HUES48 (cell line): ENCODE results near the gene GOPC.
"Not testable (repeated sequence)": the region's sequence is repeated elsewhere in the genome, so short reads cannot be mapped to it uniquely, and the experiment has no call there.

Experiments used
- H3K27ac ChIP-seq: one replicate; pipeline ENCODE4 v1.7.0; 2013; ENCODE audit warnings: low read depth, low read length, inconsistent platforms
- H3K27me3 ChIP-seq: 2 replicates; pipeline ENCODE4 v1.6.1; 2013; ENCODE audit warnings: mild to moderate bottlenecking, low read length; ENCODE audit not compliant: control insufficient read depth, insufficient read depth
- H3K36me3 ChIP-seq: 2 replicates; pipeline ENCODE4 v1.6.1; 2013; ENCODE audit warnings: low read length; ENCODE audit not compliant: control insufficient read depth, insufficient read depth
- H3K4me1 ChIP-seq: 2 replicates; pipeline ENCODE4 v1.6.1; 2013; ENCODE audit warnings: mild to moderate bottlenecking, low read length; ENCODE audit not compliant: control insufficient read depth, insufficient read depth
- H3K4me3 ChIP-seq: 2 replicates; pipeline ENCODE4 v1.5.1; 2013; ENCODE audit warnings: mild to moderate bottlenecking, low read depth, low read length
- H3K9ac ChIP-seq: 2 replicates; pipeline ENCODE4 v1.6.1; 2013; ENCODE audit warnings: mild to moderate bottlenecking, low read depth, low read length, moderate library complexity
- H3K9me3 ChIP-seq: 2 replicates; pipeline ENCODE4 v1.6.1; 2013; ENCODE audit warnings: low read length; ENCODE audit not compliant: control insufficient read depth, insufficient read depth

Gene GOPC

DNA sequence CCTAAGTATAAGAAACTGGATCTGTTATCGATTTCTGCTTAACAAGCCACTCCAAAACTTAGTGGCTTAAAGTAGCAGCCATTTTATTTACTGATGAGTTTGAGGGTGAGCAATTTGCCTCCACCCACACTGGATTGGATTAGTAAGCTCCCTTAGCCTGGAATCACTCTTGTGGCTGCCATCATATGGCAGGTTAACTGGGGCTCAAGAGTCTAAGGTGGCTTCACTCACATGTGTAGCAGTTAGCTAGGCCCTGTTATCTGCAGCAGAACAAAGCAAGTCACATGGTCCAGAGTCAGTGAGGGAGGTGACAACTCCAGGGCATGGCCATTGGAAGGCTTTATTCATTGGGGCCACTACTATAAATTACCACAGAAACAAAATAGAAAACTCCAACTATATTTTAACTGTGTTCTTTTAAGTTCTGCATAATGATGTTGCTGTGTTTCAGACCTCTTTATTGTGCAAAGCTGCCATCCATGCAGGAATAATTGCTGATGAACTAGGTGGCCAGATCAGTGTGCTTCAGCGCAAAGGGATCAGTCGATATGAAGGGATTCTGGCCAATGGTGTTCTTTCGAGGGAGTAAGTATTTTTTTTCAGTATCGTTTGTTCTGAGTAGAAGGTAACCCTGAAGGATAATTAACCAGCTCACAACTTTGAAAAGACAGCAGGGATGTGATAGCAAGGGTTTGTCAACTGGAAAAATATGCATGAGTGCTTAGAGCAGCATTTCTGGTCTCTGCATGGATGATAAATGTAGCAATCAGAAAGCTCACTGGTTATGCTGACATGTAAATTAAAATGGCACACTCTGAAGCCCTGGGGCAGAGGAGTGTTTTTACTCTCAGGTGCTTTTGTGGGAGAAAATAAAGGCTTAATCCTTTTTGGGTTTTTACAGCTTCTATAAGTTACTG is 70.2 kb downstream of the GOPC start:
- H3K36me3 ChIP-seq: no peaks in the 10 kb centered on the region
- H3K4me1 ChIP-seq: no peaks in the 10 kb centered on the region; the same call in 1 of the 2 replicates
- H3K9ac ChIP-seq: no peak overlapping the region
- no peaks in the 10 kb centered on the region for H3K9me3 ChIP-seq
- no peak overlapping the region for H3K27ac ChIP-seq
- no peak overlapping the region for H3K4me3 ChIP-seq
- H3K27me3 ChIP-seq: no peaks in the 10 kb centered on the region

- Histone ChIP-seq H3K4me3 (no peak overlapping the region), H3K27ac (no peak overlapping the region), H3K27me3 (no peaks in the 10 kb centered on the region), H3K9ac (no peak overlapping the region), H3K9me3 (no peaks in the 10 kb centered on the region), H3K36me3 (no peaks in the 10 kb centered on the region), H3K4me1 (no peaks in the 10 kb centered on the region; the same call in 1 of the 2 replicates)
Measured at GRCh38 chr6:117531346-117531745, 71.0 kb downstream of the GOPC start.

DNA sequence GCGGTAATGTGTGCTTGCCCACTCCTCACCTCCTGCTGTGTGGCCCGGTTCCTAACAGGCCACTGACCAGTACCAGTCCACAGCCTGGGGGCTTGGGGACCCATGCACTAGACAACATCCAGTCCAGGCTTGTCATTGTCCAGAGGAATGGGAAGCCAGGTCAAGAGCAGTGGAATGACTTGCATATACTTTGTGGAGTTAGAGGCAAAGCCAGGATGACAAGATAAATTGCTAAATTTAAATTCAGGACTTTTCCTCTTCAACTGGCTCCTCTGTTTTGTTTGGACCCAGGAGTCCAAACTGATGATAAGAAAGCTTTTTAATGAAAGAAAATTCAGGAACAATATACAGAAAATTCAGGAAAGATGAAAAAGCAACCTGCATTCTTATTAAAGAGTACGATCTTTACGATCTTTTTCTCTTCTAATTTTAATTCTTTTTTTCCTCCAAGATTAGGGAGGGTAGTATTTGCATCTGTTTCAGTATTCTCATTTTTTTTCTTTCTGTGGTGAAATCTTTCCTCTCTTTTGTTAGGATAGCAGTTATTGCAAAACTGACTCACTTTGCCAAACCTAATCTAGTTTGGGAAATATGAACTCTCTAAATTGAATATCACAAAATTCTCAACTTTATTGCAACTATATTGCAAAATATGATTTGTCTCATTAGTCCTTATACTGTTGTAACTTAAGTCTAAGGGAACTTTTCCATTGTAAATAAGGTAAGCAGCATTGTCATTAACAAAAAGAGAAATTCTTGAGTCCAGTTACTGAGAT is 71.7 kb downstream of the GOPC start:
- Histone ChIP-seq H3K4me1 (peaks cover 3% of the 10 kb centered on the region; the same call in 1 of the 2 replicates), H3K4me3 (no peak overlapping the region), H3K9me3 (no peaks in the 10 kb centered on the region), H3K36me3 (no peaks in the 10 kb centered on the region), H3K27ac (no peak overlapping the region), H3K9ac (no peak overlapping the region), H3K27me3 (no peaks in the 10 kb centered on the region)

DNA sequence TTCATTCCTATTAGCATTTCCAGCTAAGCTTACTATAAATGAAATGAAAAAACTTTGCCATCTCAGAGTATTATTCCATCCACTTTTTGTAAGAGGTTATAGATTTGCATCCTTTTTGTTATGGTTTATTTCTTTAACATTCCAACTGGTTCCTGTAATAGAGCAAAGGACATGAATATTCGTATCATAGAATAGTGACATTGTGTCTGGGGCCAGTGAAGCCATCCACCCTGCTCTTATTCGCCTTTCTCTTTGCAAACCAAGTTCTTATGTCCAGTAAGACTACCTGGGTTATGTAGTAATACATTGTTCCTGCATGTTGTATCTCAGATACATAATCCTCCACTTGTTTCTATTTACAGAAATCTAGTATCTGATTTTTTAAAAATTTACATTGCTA is 76.7 kb downstream of the GOPC start:
- Histone ChIP-seq H3K4me1 (peaks cover 7% of the 10 kb centered on the region; the same call in 1 of the 2 replicates), H3K4me3 (no peak overlapping the region), H3K27ac (no peak overlapping the region), H3K36me3 (no peaks in the 10 kb centered on the region), H3K27me3 (no peaks in the 10 kb centered on the region), H3K9me3 (no peaks in the 10 kb centered on the region), H3K9ac (no peak overlapping the region)

DNA sequence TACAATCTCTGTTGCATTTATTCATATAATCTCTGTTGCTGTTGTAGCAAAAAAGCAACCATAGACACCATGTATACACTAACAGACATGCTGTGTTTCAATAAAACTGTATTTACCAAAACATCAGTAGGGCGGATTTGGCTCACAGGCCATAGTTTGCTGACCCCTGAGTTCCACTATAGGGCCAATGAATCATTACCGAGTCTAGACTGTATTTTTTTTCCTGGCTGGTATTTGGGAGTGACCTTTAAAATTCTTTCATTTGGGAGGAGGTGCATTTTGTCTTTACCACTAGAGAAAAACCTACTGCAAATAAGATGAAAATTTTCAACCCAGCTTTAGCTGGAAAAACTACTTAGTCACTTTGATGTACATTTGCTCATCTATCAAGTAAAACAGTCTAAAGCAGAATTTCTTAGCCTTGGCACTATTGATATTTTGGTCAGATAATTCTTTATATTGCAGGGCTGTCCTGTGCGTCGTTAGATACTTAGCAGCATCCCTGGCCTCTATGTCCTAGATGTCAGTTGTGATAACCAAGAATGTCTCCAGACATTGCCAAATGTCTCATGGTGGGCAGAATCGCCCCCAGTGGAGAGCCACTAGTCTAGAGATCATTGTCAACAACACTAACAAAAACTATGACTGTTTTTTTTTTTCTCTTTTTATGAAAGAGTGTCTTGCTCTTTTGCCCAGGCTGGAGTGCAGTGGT is 80.4 kb downstream of the GOPC start:
- H3K36me3 ChIP-seq: no peaks in the 10 kb centered on the region
- H3K27me3 ChIP-seq: no peaks in the 10 kb centered on the region
- no peak overlapping the region for H3K27ac ChIP-seq
- no peak overlapping the region for H3K9ac ChIP-seq
- no peaks in the 10 kb centered on the region for H3K9me3 ChIP-seq
- H3K4me3 ChIP-seq: no peak overlapping the region
- H3K4me1 ChIP-seq: peaks cover 7% of the 10 kb centered on the region; the same call in 1 of the 2 replicates

GRCh38 chr6:117520603-117521395 is 81.5 kb downstream of the GOPC start:
- no peaks in the 10 kb centered on the region for H3K36me3 ChIP-seq
- no peak overlapping the region for H3K9ac ChIP-seq
- H3K9me3 ChIP-seq: no peaks in the 10 kb centered on the region
- no peak overlapping the region for H3K27ac ChIP-seq
- H3K4me3 ChIP-seq: no peak overlapping the region
- H3K27me3 ChIP-seq: no peaks in the 10 kb centered on the region
- H3K4me1 ChIP-seq: peaks cover 5% of the 10 kb centered on the region; the same call in 1 of the 2 replicates

GRCh38 chr6:117518870-117519269 is 83.4 kb downstream of the GOPC start:
- Histone ChIP-seq H3K9me3 (no peaks in the 10 kb centered on the region), H3K27me3 (no peaks in the 10 kb centered on the region), H3K4me1 (no peaks in the 10 kb centered on the region), H3K4me3 (no peak overlapping the region), H3K27ac (no peak overlapping the region), H3K36me3 (no peaks in the 10 kb centered on the region), H3K9ac (no peak overlapping the region)

- not testable (repeated sequence) for H3K9me3 ChIP-seq, H3K4me3 ChIP-seq, H3K4me1 ChIP-seq, H3K27ac ChIP-seq, H3K27me3 ChIP-seq, H3K36me3 ChIP-seq, H3K9ac ChIP-seq
Measured at GRCh38 chr6:117517995-117518394, 84.3 kb downstream of the GOPC start.

DNA sequence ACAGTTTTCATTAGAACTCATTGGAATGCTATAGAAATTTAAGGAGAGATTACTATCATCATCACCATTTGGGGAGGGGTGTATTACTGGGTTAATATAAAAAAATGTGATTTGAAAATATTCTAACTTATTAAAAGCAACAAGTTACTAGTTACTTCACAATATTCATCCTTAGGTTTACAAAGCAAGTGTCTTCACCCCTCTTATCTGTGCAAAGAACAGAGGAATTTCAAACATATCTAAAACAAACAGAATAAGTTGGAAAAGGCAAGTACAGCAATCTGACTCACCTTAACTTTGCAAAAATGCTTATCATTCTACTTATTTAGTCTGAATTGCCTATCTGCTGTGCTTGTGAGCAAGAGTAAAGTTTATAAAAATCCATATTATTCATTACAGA is 87.0 kb downstream of the GOPC start:
- Histone ChIP-seq H3K36me3 (no peaks in the 10 kb centered on the region), H3K27ac (no peak overlapping the region), H3K9ac (no peak overlapping the region), H3K27me3 (no peaks in the 10 kb centered on the region), H3K4me3 (no peak overlapping the region), H3K9me3 (no peaks in the 10 kb centered on the region), H3K4me1 (no peaks in the 10 kb centered on the region)

- Histone ChIP-seq H3K4me1 (no peaks in the 10 kb centered on the region), H3K27me3 (no peaks in the 10 kb centered on the region), H3K27ac (no peak overlapping the region), H3K9ac (no peak overlapping the region), H3K9me3 (no peaks in the 10 kb centered on the region), H3K36me3 (no peaks in the 10 kb centered on the region), H3K4me3 (no peak overlapping the region)
Measured at GRCh38 chr6:117514655-117515054, 87.7 kb downstream of the GOPC start.
